ENCODE results near the gene PRR11. TPM values are rescaled to one million over a fixed set of nuclear protein-coding genes. Genes with fewer than 3 reads are reported as not detected.

The PRR11 gene
- total RNA-seq, 1 donor from 2014 or later, result 51.9 TPM

DNA sequence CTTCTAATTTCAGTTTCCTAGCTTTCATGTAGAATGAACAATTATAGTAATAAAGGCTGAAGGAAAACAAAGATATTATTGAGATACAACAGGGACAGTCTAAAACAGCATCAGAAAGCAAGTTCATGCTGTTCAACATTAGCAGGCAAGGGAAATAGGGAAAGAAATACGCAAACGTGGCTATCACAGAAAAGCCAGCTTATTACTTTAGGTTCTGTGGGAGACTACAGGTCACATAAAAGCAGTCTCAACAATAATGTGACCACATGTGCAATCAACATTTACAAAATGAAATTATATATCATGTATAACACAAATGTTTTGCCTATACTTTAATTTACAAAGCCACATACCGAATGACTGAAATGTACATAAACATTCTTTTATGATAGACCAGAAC, 44.0 kb upstream of the PRR11 start:
- Mint-ChIP-seq H3K4me3 (no peak overlapping the region), H3K27ac (no peak overlapping the region), H3K4me1 (peaks cover 5% of the 10 kb centered on the region), H3K27me3 (ENCODE audit: insufficient read depth, low read depth) (peaks cover 5% of the 10 kb centered on the region), H3K36me3 (peaks cover 28% of the 10 kb centered on the region), H3K9me3 (no peaks in the 10 kb centered on the region)
- Histone ChIP-seq H3F3A (ENCODE audit: low read depth) (peaks cover 39% of the 10 kb centered on the region), H4K20me1 (ENCODE audit: low read depth) (peaks cover 21% of the 10 kb centered on the region), H3K36me3 (peaks cover 30% of the 10 kb centered on the region), H3K4me2 (no peak overlapping the region), H3K4me1 (no peaks in the 10 kb centered on the region), H3K27ac (no peak overlapping the region), H3K4me3 (no peak overlapping the region), H2AFZ (replicated peaks) (no peak overlapping the region), H3K9me3 (ENCODE audit: low read depth) (no peaks in the 10 kb centered on the region), H3K9ac (no peak overlapping the region), H3K27me3 (no peaks in the 10 kb centered on the region), H3K79me2 (ENCODE audit: low read depth) (peaks cover 54% of the 10 kb centered on the region)
- TF ChIP-seq EZH2 (IDR thresholded peaks at IDR 0.05) (no peak), EZH2phosphoT487 (IDR thresholded peaks at IDR 0.05) (no peak)
- TF ChIP-seq, protein P1, sequence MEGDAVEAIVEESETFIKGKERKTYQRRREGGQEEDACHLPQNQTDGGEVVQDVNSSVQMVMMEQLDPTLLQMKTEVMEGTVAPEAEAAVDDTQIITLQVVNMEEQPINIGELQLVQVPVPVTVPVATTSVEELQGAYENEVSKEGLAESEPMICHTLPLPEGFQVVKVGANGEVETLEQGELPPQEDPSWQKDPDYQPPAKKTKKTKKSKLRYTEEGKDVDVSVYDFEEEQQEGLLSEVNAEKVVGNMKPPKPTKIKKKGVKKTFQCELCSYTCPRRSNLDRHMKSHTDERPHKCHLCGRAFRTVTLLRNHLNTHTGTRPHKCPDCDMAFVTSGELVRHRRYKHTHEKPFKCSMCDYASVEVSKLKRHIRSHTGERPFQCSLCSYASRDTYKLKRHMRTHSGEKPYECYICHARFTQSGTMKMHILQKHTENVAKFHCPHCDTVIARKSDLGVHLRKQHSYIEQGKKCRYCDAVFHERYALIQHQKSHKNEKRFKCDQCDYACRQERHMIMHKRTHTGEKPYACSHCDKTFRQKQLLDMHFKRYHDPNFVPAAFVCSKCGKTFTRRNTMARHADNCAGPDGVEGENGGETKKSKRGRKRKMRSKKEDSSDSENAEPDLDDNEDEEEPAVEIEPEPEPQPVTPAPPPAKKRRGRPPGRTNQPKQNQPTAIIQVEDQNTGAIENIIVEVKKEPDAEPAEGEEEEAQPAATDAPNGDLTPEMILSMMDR (IDR thresholded peaks at IDR 0.05), result no peak
- no peak for DNase-seq (ENCODE audit: low spot score)

DNA sequence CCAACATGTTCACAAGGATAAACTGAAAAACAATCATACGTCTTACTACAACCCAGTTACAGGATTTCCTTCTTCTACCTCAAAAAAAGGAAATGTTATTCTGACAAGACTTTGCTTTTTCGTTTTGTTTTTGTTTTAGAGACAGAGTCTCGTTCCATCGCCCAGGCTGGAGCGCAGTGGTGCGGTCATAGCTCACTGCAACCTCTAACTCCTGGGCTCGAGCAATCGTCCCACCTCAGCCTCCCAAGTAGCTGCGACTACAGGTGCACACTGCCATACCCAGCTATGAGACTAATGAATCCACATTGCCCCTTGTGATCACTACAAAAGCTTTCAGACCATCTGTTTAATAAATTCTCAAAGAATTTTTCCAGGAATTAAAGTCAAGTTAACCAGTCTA, 40.1 kb upstream of the PRR11 start:
- no peak overlapping the region for H3K27ac Mint-ChIP-seq
- TF ChIP-seq EZH2 (IDR thresholded peaks at IDR 0.05) (no peak), EZH2phosphoT487 (IDR thresholded peaks at IDR 0.05) (no peak)
- TF ChIP-seq, protein P1 (IDR thresholded peaks at IDR 0.05), result no peak
- peaks cover 34% of the 10 kb centered on the region for H3K36me3 Mint-ChIP-seq

DNA sequence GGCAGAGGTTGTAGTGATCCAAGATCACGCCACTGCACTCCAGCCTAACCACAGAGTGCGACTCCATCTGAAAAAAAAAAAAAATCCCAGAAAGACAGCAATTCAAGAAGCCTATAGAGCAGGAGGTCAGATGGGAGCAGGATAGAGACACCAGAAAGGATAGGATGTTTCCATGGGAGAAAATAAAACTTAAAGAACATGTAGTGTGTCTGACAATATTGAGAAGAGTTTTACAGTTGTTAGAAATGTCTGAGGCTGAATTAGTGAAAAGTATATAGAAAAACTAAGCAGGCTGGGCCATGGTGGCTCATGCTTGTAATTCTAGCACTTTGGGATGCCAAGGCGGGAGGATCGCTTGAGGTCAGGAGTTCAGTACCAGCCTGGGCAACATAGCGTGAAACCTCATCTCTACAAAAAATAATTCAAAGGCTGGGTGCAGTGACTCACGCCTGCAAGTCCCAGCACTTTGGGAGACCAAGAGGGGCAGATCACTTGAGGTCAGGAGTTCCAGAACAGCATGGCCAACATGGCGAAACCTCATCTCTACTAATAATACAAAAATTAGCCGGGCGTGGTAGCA, 33.6 kb upstream of the PRR11 start:
- DNase-seq (ENCODE audit: low spot score), result no peak
- H3K4me3 Mint-ChIP-seq, result no peak overlapping the region
- no peak overlapping the region for H3K27ac Mint-ChIP-seq
- H3K9me3 Mint-ChIP-seq, result no peaks in the 10 kb centered on the region
- no peak overlapping the region for H2AFZ ChIP-seq (replicated peaks)
- H3K9ac ChIP-seq, result no peak overlapping the region
- no peaks in the 10 kb centered on the region for H3K27me3 ChIP-seq
- no peaks in the 10 kb centered on the region for H3K4me1 ChIP-seq
- no peak overlapping the region for H3K4me3 ChIP-seq
- H3K4me1 Mint-ChIP-seq, result no peaks in the 10 kb centered on the region
- H3K27ac ChIP-seq, result no peak overlapping the region
- H3K79me2 ChIP-seq (ENCODE audit: low read depth), result peaks cover 95% of the 10 kb centered on the region
- H3F3A ChIP-seq (ENCODE audit: low read depth), result no peaks in the 10 kb centered on the region
- peaks cover 39% of the 10 kb centered on the region for H4K20me1 ChIP-seq (ENCODE audit: low read depth)
- TF ChIP-seq EZH2 (IDR thresholded peaks at IDR 0.05), result no peak
- no peak for TF ChIP-seq EZH2phosphoT487 (IDR thresholded peaks at IDR 0.05)
- TF ChIP-seq, protein P1 (IDR thresholded peaks at IDR 0.05), result no peak
- H3K36me3 Mint-ChIP-seq, result peaks cover 31% of the 10 kb centered on the region
- no peak overlapping the region for H3K4me2 ChIP-seq
- H3K36me3 ChIP-seq, result peaks cover 41% of the 10 kb centered on the region
- H3K27me3 Mint-ChIP-seq (ENCODE audit: insufficient read depth, low read depth), result no peaks in the 10 kb centered on the region
- no peaks in the 10 kb centered on the region for H3K9me3 ChIP-seq (ENCODE audit: low read depth)

More for the DNA sequence above, 40.1 kb upstream of the PRR11 start:
- H3K27ac ChIP-seq, result no peak overlapping the region
- peaks cover 41% of the 10 kb centered on the region for H4K20me1 ChIP-seq (ENCODE audit: low read depth)
- no peaks in the 10 kb centered on the region for H3K4me1 ChIP-seq
- H3K4me2 ChIP-seq, result no peak overlapping the region
- no peak overlapping the region for H3K4me3 ChIP-seq
- no peaks in the 10 kb centered on the region for H3K9me3 ChIP-seq (ENCODE audit: low read depth)
- H3F3A ChIP-seq (ENCODE audit: low read depth), result peaks cover 9% of the 10 kb centered on the region
- H2AFZ ChIP-seq (replicated peaks), result no peak overlapping the region
- Mint-ChIP-seq H3K4me3 (no peak overlapping the region), H3K4me1 (no peaks in the 10 kb centered on the region), H3K9me3 (no peaks in the 10 kb centered on the region), H3K27me3 (ENCODE audit: insufficient read depth, low read depth) (no peaks in the 10 kb centered on the region)
- H3K79me2 ChIP-seq (ENCODE audit: low read depth), result peaks cover 88% of the 10 kb centered on the region
- no peak overlapping the region for H3K9ac ChIP-seq
- no peaks in the 10 kb centered on the region for H3K27me3 ChIP-seq
- no peak for DNase-seq (ENCODE audit: low spot score)
- H3K36me3 ChIP-seq, result peaks cover 52% of the 10 kb centered on the region
